Kidney capillary endothelial cell (primary cell): ENCODE measurements around the gene MRPS12.

Experiments
- DNase-seq: peaks from one replicate; pipeline ENCODE4 v3.0.0-alpha.2; 2018; ENCODE audit warnings: low spot score

The MRPS12 gene

GRCh38 chr19:38975214-38975860 lies 44.6 kb downstream of the MRPS12 start, which contains the start of gene FBXO17:
FBXO17 (minus strand) TSS chr19:38975742; CDS start chr19:38950319, 25,423 bp downstream.
- DNase-seq: peak; percentile 10

- DNase-seq: peak; percentile 10
Measured at GRCh38 chr19:38975861-38976271, 45.1 kb downstream of the MRPS12 start.

- peak; percentile 41 for DNase-seq
Measured at GRCh38 chr19:38977445-38978325, 46.9 kb downstream of the MRPS12 start.

GRCh38 chr19:38978326-38978689 lies 47.6 kb downstream of the MRPS12 start:
- DNase-seq: no peak

- DNase-seq: no peak
Measured at GRCh38 chr19:38979812-38980211, 49.1 kb downstream of the MRPS12 start.

GRCh38 chr19:38980583-38981374 lies 50.0 kb downstream of the MRPS12 start:
- DNase-seq: no peak
